Renal pelvis (tissue), 12 donors: ENCODE measurements around the gene ITLN2. TPM values are rescaled to one million over a fixed set of nuclear protein-coding genes. Genes with fewer than 3 reads are reported as not detected.
A peak's percentile ranks its signal among the peaks of the same experiment; 100 is the strongest.
"Not testable (repeated sequence)": the region's sequence is repeated elsewhere in the genome, so short reads cannot be mapped to it uniquely, and the experiment has no call there.

Experiments used
- DNase-seq: peaks from one replicate; pipeline ENCODE4 v3.0.0-alpha.2; 2013
- long read RNA-seq, 16 experiments: transcript quantifications; one replicate each; lab custom pipeline, GENCODE V29; 2026
- polyA plus RNA-seq, 3 donors: library from polyadenylated mRNA; unstranded; fragments of 120-200 nt; gene quantifications; one replicate each; pipeline ENCODE4 v1.2.1, GENCODE V29; 2013; ENCODE audit not compliant: insufficient read length in 3 of 3

The ITLN2 gene
- under 1 TPM in 1 of 3 donors, not detected in 2; 0.10 TPM for polyA plus RNA-seq
- long read RNA-seq, donor 1, result 0 reads
- long read RNA-seq, donor 2, result 0 reads
- long read RNA-seq, donor 3, result 0 reads
- long read RNA-seq, donor 4, result 0 reads
- long read RNA-seq, donor 5, result 0 reads
- long read RNA-seq, donor 6, result 0 reads
- long read RNA-seq, donor 7, result 0 reads
- long read RNA-seq, donor 8, result 0 reads
- long read RNA-seq, donor 9, result 0 reads
- long read RNA-seq, donor 10, result 0 reads
- long read RNA-seq, donor 11, result 0 reads
- long read RNA-seq, donor 12, result 0 reads
- long read RNA-seq, donor 13, result 0 reads
- long read RNA-seq, donor 14, result 0 reads
- long read RNA-seq, donor 15, result 0 reads
- long read RNA-seq, donor 16, result 0 reads

DNA sequence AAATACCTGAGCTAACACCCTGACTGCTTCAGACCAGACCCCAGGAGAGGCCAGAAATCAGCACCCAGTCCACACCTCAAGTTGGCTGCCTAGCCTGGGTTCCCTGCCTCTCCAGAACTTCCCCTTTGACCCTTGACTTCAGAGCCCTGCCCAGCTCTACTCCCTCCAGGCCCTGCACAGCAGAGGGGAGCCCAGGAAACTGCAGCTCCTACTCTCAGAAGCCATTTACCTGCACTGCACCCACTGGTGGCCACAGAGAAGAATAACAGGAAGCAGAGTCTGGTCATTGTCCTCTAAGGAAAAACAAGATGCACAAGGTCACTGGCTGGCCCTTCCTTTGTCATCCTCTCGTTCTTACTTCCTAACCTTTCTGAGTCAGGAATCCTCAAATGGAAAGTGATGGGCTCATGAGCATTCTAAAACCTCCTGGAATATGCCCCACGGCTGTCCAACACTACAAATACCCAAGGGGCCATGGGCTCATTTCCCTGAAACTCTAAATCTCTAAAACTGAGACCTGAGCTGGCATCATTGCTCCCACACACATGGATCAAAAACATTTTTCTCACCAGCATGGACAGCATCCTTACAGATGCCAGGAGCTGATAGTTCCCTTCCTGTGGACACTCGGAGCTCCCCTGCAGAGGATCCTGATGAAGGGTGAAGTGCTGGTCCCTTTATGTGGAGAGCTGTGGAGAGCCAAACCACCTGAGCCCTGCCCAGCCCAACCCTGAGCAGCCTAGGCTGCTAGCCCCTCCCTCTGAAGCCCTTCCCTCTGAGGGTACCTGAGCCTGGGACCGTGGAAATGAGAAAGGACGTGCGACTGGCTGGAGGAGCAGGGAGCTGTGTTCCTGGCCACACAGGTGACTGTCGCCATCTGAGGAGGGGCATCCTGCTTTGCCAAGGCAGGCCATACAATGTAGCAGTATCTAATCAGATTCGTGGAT lies at the start of gene ITLN2:
Gene ITLN2 (minus strand): TSS at position 652 of the 947 bp plus-strand sequence. CDS start 68 bp downstream, at position 584.
- DNase-seq, result no peak

DNA sequence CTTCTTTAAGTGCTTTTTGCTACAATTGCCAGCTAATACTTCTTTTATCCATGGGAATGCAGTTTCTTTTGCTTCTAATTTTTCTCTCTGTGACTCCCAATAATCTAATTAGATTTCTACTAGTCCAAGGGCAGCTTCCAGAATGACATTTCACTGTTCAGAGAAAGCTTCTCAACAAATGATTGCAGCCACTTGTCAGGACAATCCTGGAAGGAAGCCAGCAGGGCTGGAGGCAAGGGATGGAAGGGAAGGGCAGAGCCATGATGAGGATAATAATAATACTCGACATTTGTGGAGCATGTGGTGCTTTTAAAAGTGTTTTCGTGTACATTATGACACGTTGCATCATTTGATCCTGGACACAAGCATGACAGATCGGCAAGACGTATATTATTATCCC lies 46.9 kb upstream of the ITLN2 start:
- DNase-seq, result no peak

DNA sequence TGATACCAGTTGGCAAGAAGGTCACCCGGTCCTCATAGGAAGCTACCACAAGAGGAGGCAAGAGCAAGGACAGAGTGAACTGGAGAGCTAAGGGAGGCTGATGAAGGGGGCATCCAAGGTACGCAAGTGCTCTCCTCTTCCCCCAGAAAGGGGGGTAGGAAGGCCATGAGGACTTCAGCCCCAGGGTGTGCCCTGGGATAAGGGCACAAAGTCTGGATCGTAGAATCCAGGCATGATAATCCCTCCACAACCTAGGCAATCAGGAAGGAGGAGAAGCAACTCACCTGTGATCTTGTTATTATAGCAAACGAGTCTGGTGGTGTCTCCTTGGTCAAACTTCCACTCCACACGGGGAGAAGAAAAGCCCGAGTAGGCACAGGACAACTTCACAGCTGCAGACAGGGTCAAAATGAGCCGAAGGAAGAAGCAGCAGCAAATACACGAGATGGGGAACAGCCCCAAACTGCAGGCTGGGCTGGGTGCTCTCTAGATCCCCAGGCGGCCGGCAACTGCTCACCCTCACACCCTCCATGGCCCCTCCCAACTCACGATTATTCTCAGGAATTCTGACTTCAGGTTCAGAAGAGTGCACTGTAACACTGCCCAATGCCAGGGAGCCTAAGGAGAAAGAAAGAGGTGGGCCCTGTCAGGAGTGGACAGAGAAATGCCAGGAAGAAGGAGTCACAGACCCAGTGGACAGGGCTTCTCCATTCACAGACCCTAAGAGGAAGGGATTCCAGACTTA lies 46.3 kb upstream of the ITLN2 start:
- no peak for DNase-seq

DNA sequence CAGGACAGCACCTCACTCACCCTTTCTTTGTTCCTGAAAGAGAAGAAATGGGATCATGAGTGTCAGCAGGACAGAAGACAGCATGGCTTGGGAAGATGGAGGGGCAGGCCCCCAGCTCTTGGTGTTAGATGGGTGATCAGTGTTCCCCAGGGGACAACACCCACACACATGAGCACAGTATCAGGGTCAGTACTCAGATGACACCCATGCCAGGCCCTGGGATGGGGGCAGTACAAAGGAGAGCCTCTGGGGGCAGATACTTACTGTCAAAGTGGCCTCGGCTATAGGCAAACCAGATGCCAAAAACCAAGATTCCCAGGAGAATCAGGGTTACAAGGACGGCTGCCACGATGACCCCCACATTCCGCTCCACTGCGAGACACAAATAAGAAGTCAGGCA lies 44.8 kb upstream of the ITLN2 start:
- DNase-seq, result no peak

DNA sequence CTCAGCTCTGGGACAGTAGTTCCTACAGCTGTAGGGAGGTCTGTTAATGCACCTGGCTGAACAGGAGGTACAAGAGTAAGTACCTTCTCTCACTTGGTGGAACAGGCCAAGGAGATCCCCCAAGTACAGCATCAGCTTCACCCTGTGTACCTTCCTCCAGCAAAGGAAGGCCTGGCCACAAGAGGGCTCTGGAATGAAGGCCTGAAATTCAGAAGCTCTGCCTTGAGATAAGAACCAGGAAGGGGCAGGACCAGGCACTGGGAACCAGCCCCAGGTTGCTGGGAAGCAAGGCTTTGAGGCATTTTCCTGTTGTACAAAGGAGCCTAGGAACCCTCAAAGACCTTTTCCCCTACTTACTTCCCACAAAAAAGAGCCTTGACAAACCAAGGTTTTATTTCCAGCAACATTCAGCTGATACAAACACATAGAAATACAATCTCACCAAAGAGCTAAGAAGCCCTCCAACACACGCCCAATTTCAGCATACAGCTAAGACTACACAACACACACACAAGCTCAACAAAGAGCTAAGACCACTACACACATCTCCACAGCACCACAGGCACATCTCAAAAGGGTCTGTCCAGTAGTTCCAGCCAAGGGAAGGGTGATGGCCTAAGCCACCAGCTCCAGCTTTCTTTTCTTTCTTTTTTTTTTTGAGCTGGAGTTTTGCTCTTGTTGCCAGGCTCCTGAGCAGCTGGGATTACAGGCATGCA lies 42.9 kb upstream of the ITLN2 start:
- DNase-seq, result peak; percentile 38

DNA sequence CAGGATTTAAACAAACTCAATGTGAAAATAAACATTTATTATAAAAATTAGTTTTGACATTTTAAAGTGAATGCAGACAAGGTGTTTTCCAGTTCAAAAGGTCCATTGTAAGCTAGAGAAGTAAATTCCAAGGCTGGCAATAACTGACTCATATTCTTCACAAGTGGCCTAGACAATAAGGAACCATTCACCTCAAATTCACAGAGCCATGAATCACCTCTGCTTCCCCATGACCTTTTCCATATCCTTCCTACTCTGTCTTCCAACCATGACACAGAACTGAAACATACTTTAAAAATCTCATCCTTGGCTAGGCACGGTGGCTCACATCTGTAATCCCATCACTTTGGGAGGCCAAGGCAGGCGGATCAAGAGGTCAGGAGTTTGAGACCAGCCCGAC lies 41.6 kb upstream of the ITLN2 start:
- no peak for DNase-seq

DNA sequence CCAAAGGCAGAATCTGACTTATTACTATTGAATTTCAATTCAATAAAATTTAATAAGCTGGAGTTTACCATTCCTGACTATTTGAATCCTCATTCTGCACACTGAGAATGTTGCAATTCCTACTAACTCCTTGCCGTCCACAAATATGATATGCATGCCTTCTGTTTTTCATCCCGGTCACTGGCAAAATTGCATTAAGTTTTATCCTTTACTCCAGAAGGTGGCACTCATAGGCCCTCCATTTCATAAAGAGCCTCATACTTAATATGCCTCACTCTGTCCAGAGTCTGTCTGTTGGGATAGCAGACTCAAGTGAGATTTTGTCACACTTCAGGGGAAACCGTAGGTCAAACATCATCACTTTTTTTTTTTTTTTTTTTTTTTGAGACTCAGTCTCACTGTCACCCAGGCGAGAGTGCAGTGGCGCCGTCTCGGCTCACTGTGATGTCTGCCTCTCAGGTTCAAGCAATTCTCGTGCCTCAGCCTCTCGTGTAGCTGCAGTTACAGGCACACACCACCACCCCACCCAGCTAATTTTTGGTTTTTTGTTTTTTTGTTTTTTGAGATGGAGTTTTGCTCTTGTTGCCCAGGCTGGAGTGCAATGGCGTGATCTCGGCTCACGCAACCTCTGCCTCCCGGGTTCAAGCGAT lies 39.1 kb upstream of the ITLN2 start:
- no peak for DNase-seq

DNA sequence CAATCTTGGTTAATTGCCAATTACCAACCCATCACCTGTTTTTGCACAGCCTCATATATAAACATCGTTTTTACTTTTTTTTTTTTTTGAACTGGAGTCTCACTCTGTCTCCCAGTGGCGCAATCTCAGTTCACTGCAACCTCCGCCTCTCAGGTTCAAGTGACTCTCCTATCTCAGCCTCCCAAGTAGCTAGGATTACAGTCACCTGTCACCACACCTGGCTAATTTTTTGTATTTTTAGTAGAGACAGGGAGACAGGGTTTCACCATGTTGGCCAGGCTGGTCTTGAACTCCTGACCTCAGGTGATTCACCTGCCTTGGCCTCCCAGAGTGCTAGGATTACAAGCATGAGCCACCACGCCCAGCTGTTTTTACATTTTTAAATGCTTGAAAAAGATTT lies 37.4 kb upstream of the ITLN2 start:
- not testable (repeated sequence) for DNase-seq

DNA sequence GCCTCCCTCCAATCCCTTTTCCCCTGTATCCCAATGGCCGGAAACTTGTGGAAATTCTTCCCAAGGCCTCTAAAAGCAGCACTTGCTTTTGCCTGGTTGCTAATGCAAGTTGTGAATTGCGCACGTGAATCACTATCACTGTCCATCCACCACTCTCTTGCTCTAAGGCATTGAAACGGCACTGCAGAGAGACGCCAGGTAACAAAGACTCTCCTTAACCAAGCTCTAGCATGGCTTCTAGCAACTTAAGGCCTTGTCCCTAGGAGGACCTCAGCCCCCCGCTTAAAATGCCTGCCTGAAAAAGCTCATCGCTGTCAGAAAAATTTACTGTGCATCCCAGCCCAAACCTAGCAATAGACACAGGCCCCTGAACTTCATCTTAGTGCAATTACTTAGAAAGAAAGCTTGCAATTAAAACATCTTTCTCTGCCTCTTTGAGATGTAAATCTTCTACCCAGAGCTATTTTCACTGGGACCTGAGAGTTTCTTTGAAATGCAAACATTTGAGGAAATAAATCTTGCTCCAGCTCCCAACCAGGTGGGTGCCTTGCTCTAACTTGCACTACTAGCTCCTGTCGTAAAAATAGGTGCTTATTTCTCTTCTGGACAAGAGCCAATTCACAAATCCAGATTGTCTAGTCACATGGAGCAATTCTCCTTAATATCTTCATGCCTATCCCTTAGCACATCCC lies 32.9 kb upstream of the ITLN2 start:
- DNase-seq, result peak; percentile 21

DNA sequence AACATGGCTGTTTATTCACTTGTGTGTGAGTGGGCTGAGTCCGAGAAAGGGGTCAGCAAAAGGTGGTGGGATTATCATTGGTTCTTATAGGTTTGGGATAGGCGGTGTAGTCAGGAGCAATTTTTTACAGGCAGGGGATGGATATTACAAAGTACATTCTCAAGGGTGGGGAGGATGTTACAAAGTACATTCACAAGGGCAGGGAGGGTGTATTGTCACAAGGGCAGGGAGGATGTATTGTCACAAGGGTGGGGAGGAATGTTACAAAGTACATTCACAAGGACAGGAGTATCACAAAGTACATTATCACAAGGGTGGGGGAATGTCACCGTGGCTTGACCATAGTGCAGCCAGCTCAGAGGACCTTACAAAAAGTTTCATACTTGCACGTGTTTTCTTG lies 31.1 kb upstream of the ITLN2 start:
- DNase-seq, result no peak

DNA sequence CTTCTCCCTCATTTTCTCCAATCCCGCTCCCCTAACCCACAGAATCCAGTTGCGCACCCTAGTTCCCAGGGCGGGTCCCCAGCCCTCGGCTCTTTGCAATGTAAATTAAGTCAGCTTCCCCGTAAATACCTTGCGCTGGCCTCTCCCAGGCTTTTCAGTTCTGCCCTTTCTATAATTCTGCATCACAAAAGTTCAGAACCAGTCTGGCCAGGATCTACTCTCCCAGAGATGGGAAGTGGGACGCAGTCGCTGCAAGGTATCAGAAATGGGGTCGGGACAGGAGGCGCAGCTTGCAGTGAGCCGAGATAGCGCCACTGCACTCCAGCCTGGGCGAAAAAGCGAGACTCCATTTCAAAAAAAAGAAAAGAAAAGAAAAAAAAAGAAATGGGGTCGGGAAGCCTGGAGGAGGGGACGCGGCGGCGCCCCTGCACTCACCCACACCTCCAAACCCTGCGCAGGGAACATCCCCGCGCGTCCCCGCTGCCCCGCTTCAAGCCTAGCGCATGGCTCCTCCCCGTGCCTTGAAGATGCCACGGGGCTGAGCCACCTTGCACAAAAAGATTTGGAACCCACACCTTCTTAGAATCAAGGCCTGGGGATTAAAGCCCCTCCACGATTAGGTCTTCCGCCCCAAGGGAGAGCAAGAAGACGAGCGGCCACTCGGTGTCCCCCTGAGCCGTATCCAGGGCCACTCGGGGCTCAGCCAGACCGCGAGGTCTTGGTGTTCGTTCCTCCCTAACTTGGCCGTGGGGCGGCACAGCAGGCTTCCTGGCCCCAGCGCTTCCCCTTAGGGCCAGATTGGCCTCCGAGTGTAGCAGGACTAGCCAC lies 27.2 kb upstream of the ITLN2 start:
- no peak for DNase-seq

DNA sequence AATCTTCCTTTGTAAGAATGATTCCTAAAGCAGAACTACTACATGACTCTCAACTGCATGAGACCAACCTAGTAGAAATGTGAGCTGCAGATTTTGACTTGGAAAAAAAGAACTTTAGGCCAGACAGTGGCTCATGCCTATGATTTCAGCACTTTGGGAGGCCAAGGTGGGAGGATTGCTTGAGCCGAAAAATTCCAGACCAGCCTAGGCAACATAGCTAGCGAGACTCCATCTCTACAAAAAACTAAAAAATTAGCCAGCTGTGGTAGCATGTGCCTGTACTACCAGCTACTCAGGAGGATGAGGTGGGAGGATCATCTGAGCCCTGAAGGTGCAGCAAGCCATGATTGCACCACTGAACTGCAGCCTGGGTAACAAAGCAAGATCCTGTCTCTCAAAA lies 24.7 kb upstream of the ITLN2 start:
- DNase-seq, result no peak

DNA sequence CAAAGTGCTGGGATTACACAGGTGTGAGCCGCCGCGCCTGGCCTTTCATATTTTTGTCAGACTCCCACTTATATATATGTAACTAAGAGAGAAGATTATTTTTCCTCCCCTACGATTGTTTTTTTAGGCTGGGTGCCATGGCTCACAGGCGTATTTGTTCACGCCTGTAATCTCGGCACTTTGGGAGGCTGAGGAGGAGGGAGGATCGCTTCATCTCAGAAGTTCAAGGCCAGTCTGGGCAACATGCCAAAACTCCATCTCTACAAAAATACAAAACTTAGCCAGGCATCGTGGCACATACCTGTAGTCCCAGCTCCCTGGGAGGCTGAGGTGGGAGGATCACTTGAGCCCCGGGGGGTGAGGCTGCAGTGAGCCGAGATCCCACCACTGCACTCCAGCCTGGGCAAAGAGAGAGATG lies 23.9 kb upstream of the ITLN2 start:
- no peak for DNase-seq

DNA sequence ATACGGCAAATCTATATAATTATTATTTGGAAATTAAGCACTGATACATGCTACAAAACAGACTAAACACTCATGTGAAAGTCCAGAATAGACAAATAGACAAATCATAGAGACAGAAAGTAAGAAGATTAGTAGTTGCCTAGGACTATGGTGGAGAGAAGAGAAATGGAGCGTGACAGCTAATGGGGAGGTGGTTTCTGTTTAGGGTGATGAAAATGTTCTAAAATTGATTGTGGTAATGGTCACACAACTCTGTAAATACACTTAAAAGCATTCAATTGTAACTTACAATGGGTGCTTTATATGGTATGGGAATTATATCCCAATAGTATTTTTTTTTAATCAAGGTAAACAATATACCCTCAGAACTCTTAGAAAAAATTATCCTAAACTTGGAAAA lies 20.4 kb upstream of the ITLN2 start:
- DNase-seq, result no peak

DNA sequence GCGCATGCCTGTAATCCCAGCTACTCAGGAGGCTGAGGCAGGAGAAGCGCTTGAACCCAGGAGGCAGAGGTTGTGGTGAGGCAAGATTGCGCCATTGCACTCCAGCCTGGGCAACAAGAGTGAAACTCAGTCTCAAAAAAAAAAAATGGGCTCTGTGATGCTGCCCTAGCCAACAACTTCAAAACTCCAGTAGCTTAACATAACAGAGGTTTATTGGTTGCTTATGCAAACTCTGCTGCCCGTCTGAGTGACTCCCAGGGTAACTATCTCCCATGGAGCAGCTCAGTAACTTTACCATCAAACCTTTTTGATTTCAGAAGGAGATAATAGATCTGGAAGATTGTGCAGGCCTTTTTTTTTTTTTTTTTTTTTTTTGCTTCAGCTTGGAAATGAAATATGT lies 18.9 kb upstream of the ITLN2 start:
- DNase-seq, result no peak

DNA sequence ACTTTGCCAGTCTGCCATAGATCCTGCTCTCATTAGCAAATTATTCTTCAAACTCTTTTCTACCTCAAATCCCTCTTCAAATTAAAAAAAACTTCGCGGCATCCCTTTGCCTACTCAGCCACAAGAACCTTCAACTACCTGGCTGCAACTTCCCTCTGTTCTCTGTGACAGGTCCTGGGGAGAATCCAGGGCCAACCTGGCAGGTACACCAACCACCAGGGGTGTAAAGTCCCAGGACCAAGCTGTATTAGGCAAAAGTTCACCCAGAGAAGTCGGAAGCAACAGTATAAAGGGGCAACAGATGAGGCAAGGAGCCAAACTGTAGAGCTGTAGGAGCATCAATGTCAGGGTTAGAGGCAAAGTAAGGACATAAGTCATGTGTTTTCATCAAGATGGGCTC lies 18.3 kb upstream of the ITLN2 start:
- DNase-seq, result no peak

DNA sequence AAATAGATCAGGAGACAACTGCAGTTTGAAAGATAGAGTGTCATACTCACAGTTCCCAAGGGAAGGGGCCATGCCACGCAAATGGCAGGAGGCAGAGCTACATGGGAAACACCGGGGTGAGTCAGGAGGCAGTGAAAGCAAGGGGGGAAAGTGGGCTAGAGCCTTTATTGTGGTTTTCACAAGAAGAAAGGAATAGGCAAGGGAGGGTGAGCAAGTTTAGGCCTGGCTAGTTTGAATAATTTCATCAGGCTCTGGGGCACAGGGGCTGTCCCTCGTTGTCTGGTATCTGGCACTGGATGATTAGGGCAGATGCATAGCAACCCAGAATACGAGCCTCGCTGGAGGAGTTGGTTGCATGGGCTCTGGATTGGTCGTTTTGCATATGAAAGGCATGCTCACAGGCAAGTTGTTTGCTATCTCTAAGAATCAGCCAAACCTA lies 17.0 kb upstream of the ITLN2 start:
- no peak for DNase-seq

DNA sequence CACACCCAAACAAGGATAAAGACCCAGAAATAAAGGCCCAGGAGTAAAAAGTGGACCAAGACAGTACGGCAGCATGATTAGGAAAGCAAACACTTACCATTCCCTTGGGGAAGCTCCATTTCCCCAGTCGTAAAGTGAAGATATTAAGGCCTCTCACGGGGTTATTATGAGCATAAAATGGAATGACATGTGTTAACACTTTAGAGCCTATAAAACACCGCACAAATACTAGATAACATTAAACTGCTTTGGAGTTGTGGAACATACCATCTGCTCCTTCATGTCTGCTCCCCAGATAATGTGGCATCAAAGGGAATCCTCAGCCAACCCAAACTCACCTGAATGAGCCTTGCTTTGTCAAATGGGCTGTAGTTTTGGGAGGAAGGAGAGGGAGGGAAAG lies 8.9 kb upstream of the ITLN2 start:
- DNase-seq, result no peak

DNA sequence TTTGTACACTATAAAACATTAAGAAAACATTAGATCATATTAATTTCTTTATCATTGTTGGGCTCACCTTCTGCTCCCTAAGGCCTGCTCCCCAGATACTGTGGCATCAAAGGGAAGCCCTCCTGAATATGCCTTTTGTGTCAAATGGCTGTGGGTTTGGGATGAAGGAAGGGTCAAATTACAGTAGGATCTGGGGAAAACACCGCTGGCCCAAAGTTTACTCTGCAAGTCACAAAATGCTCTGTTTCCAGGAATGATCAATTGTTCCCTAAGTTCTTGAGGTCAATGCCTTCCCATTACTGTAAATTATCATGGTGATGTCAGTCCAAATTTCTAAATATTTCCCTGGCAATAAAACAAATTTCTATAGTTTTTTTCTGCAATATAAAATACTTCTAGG lies 6.8 kb upstream of the ITLN2 start:
- DNase-seq, result no peak

DNA sequence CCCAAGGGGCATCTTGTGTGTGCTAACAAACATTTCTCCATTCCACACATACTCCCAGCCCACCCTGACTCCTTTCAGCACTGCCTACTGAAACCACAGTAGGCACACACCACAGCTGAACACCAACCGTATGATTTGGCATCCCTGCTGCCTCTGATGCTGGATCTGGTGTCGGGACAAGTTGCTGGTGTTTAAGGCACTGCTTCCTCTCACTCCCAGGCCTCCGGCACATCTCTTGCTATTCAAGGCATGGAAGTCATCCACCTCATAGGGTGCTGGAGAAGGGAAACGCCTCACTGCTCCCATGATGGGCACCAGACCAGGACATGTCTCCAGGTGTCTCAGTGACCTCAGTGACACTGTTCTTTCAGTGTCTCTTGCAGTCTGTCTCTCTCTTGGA lies 2.4 kb upstream of the ITLN2 start:
- DNase-seq, result no peak
